Measurements from ENCODE around the gene RNASE8. TPM values are rescaled to one million over a fixed set of nuclear protein-coding genes. Genes with fewer than 3 reads are reported as not detected.
A peak's percentile ranks its signal among the peaks of the same experiment; 100 is the strongest.

Gene RNASE8
- total RNA-seq, 2 experiments from 2014 or later: not detected

GRCh38 chr14:21084998-21085853 is 27.6 kb downstream of the RNASE8 start:
- intact Hi-C loops (cut with micrococcal nuclease): no loop called here
- Mint-ChIP-seq H3K27ac (no peak overlapping the region), H3K27me3 (no peaks in the 10 kb centered on the region), H3K4me3 (no peak overlapping the region), H3K36me3 (ENCODE audit: low read depth) (no peaks in the 10 kb centered on the region), H3K4me1 (ENCODE audit: low read depth) (peaks cover 16% of the 10 kb centered on the region), H3K9me3 (no peaks in the 10 kb centered on the region)
- ChIA-PET POLR2A (interaction anchor here (0.5 kb wide), 1 partner anchor 612 kb away, joined by 3 read pairs; no protein-coding TSS in a partner anchor), CTCF (interaction anchor here (1.2 to 5.8 kb wide), 5 partner anchors 17 to 70 kb away, joined by 4 to 105 read pairs (median 11); partner anchors contain the start of gene TMEM253)
- ATAC-seq (no peak), DNase-seq (no peak)
- TF ChIP-seq CTCF (IDR thresholded peaks at IDR 0.05): no peak

- Mint-ChIP-seq H3K9me3 (no peaks in the 10 kb centered on the region), H3K4me1 (ENCODE audit: low read depth) (peaks cover 16% of the 10 kb centered on the region)
Measured at GRCh38 chr14:21086908-21087293, 29.3 kb downstream of the RNASE8 start.

GRCh38 chr14:21087294-21088091 is 29.9 kb downstream of the RNASE8 start:
- H3K36me3 Mint-ChIP-seq (ENCODE audit: low read depth): no peaks in the 10 kb centered on the region
- peaks cover 17% of the 10 kb centered on the region for H3K4me1 Mint-ChIP-seq (ENCODE audit: low read depth)
- ChIA-PET CTCF (interaction anchor here (0.7 to 5.8 kb wide), 9 partner anchors 9 to 116 kb away, joined by 3 to 105 read pairs (median 4); partner anchors contain the start of gene TMEM253), POLR2A (interaction anchor here (1.2 to 4.0 kb wide), 3 partner anchors 15 to 18 kb away, joined by 3 to 30 read pairs (median 6); partner anchors contain the start of genes ARHGEF40 and TMEM253)
- DNase-seq (peak; percentile 59), ATAC-seq (peak; percentile 78)
- no peak overlapping the region for H3K4me3 Mint-ChIP-seq
- no peaks in the 10 kb centered on the region for H3K27me3 Mint-ChIP-seq
- no peaks in the 10 kb centered on the region for H3K9me3 Mint-ChIP-seq
- no peak overlapping the region for H3K27ac Mint-ChIP-seq
- intact Hi-C loops (cut with micrococcal nuclease): no loop called here
- no peak for TF ChIP-seq CTCF (IDR thresholded peaks at IDR 0.05)

More at GRCh38 chr14:21086908-21087293, 29.3 kb downstream of the RNASE8 start:
- ATAC-seq (no peak), DNase-seq (no peak)
- H3K36me3 Mint-ChIP-seq (ENCODE audit: low read depth): no peaks in the 10 kb centered on the region
- no peaks in the 10 kb centered on the region for H3K27me3 Mint-ChIP-seq
- ChIA-PET POLR2A (interaction anchor here (1.3 to 4.0 kb wide), 2 partner anchors 16 kb away, joined by 6 to 30 read pairs; partner anchors contain the start of genes ARHGEF40 and TMEM253), CTCF (interaction anchor here (0.7 to 5.8 kb wide), 8 partner anchors 9 to 115 kb away, joined by 3 to 105 read pairs (median 4); partner anchors contain the start of gene TMEM253)
- H3K27ac Mint-ChIP-seq: no peak overlapping the region
- intact Hi-C loops (cut with micrococcal nuclease): no loop called here
- H3K4me3 Mint-ChIP-seq: no peak overlapping the region
- TF ChIP-seq CTCF (IDR thresholded peaks at IDR 0.05): no peak

- TF ChIP-seq CTCF (IDR thresholded peaks at IDR 0.05): no peak
- ATAC-seq: no peak
- no peaks in the 10 kb centered on the region for H3K9me3 Mint-ChIP-seq
- H3K27ac Mint-ChIP-seq: peak overlapping the region; percentile 43
- CTCF ChIA-PET: interaction anchor here (0.6 to 5.8 kb wide), 11 partner anchors 15 to 110 kb away, joined by 3 to 105 read pairs (median 5); partner anchors contain the start of gene TMEM253
- peaks cover 2% of the 10 kb centered on the region for H3K36me3 Mint-ChIP-seq (ENCODE audit: low read depth)
- DNase-seq: no peak
- intact Hi-C loops (cut with micrococcal nuclease): no loop called here
- no peaks in the 10 kb centered on the region for H3K27me3 Mint-ChIP-seq
- peaks cover 21% of the 10 kb centered on the region for H3K4me1 Mint-ChIP-seq (ENCODE audit: low read depth)
- no peak overlapping the region for H3K4me3 Mint-ChIP-seq
- POLR2A ChIA-PET: interaction anchor here (1.2 to 4.0 kb wide), 3 partner anchors 14 to 90 kb away, joined by 3 to 30 read pairs (median 4); partner anchors contain the start of genes SLC39A2 and TMEM253
Measured at GRCh38 chr14:21088687-21089086, 31.1 kb downstream of the RNASE8 start.

Data from activated CD8-positive, alpha-beta T cell treated with anti-CD3 and anti-CD28 coated beads for 36 hours (primary cell).